ENCODE data around the gene DEXI.

DNA sequence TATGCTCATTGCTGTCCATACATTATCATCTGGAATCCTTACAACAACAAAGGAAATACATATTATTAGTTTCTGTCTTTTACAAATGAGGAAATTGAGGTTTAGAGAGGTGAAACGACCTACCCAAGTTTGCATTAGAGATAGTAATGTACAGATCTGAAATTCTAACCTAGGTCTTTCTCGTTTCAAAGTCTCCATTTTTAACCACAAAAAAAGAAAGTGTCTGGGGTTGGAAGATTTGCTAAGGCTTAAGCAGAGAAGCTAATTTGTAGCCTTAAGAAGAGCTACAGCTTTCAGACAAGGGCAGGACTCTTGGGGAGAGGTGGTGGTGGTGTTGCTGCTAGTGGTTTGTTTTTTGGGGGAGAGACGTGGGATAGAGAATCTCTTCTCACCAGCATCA lies 46.1 kb downstream of the DEXI start:
- TF ChIP-seq RARB (CRISPR knock-in tag; IDR thresholded peaks at IDR 0.05) (no peak), ZNF70 (CRISPR knock-in tag; IDR thresholded peaks at IDR 0.05) (no peak), ZFP3 (CRISPR knock-in tag; IDR thresholded peaks at IDR 0.05) (no peak), ZFP30 (CRISPR knock-in tag; IDR thresholded peaks at IDR 0.05) (no peak)

Measured in SK-N-SH treated with all-trans-retinoic acid at 6 μM for 48 hours (cell line).